Glomerular endothelial cell (primary cell): ENCODE data around the gene RGPD8. TPM values are rescaled to one million over a fixed set of nuclear protein-coding genes. Genes with fewer than 3 reads are reported as not detected.
"Not testable (repeated sequence)": the region's sequence is repeated elsewhere in the genome, so short reads cannot be mapped to it uniquely, and the experiment has no call there.

Experiments used
- DNase-seq: peaks from one replicate; pipeline ENCODE4 v3.0.0-alpha.2; 2011; ENCODE audit warnings: low read depth, low spot score; ENCODE audit errors: extremely low read depth
- total RNA-seq: library from RNA; depleted of rRNA; stranded (reverse); fragments of >200 nt; gene quantifications from 2 replicates; pipeline ENCODE4 v1.2.3, GENCODE V29; 2015

Gene RGPD8
- total RNA-seq, 1 donor from 2014 or later = 7.3 TPM

- not testable (repeated sequence) for DNase-seq
Observed at GRCh38 chr2:112435716-112436431, 2.4 kb upstream of the RGPD8 start.

GRCh38 chr2:112434890-112435715, 1.7 kb upstream of the RGPD8 start:
- DNase-seq = not testable (repeated sequence)

- DNase-seq = no peak
Observed at GRCh38 chr2:112433932-112434730, 686 bp upstream of the RGPD8 start.

GRCh38 chr2:112432735-112433479, 538 bp downstream of the RGPD8 start:
- not testable (repeated sequence) for DNase-seq

- DNase-seq = not testable (repeated sequence)
Observed at GRCh38 chr2:112432390-112432734, 1.1 kb downstream of the RGPD8 start.

GRCh38 chr2:112431587-112432295, 1.7 kb downstream of the RGPD8 start:
- not testable (repeated sequence) for DNase-seq

GRCh38 chr2:112424553-112424952, 8.9 kb downstream of the RGPD8 start:
- DNase-seq = not testable (repeated sequence)

- DNase-seq = not testable (repeated sequence)
Observed at GRCh38 chr2:112416860-112417259, 16.6 kb downstream of the RGPD8 start.

- not testable (repeated sequence) for DNase-seq
Observed at GRCh38 chr2:112360055-112360454, 73.4 kb downstream of the RGPD8 start.

GRCh38 chr2:112354335-112354734, 79.1 kb downstream of the RGPD8 start:
- not testable (repeated sequence) for DNase-seq

- DNase-seq = not testable (repeated sequence)
Observed at GRCh38 chr2:112352809-112353603, 80.4 kb downstream of the RGPD8 start.

GRCh38 chr2:112352292-112352691, 81.2 kb downstream of the RGPD8 start:
- not testable (repeated sequence) for DNase-seq

GRCh38 chr2:112345030-112346027, 88.1 kb downstream of the RGPD8 start:
- DNase-seq = no peak

- DNase-seq = no peak
Observed at GRCh38 chr2:112343827-112344585, 89.4 kb downstream of the RGPD8 start.

- DNase-seq = no peak
Observed at GRCh38 chr2:112342067-112342550, 91.3 kb downstream of the RGPD8 start.

- no peak for DNase-seq
Observed at GRCh38 chr2:112340475-112341267, 92.8 kb downstream of the RGPD8 start.
